NCI-H446 treated with DMSO at 0.1 percent for 48 hours (cell line): ENCODE data around the gene HYAL1.
"Not testable (repeated sequence)": the region's sequence is repeated elsewhere in the genome, so short reads cannot be mapped to it uniquely, and the experiment has no call there.

Experiments used
- DNase-seq: peaks from one replicate; lab custom pipeline; 2025; lab: John Stamatoyannopoulos, UW

HYAL1 gene

DNA sequence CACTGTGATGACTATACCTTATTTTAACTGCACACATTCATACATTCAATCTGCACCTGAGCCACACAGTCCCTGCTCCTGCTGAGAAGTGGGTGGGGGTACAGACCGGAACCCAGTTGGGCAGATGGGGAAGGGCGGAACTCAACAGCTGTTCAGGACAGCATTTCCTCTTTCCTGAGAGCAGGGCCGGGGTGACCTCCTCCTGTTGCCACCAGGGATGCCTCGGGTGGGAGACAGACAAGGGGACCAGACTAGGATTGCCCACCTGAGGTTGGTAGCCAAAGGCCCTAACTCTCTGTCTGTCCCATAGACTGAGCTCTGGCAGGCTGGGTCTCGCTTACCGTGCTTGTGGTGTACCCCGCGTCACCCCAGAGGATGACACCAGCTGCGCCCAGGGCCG is 15.2 kb upstream of the HYAL1 start:
- no peak for DNase-seq

DNA sequence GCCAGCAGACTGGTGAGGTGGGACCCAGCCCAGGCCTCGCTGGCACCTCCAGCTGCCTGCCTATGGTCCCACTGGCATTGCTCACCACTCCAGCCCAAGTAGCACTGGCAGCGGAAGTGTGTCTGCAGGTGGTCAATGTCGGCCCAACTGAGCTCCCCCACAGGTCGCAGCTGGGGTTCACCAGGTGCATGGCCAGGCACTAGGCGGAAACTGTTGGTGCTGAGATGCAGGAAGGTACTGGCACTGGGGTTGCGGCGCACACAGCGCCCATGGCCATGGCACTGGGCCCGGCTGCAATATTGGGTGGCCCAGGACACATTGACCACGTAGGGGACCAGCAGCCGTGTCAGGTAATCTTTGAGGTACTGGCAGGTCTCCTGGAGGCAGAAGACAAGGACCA is 14.8 kb upstream of the HYAL1 start:
- no peak for DNase-seq

DNA sequence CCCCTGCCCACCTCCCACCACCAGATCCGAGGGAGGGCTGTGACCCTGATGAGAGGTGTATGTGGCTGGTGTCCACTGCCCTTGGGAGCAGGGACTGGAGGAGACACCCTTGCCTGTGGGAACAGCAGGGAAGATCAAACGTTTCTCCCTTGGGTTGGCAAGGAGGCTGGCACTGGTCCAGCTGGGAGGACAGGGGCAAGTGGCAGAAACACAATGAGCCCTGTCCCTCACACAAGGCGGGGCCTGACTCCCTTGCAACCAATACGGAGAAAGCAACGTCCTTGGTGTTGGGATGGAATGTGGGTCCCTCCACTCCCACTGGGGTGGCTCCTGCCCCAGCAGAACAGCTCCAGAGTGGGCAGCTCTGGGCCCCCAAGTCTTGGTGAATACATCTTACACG is 13.9 kb upstream of the HYAL1 start:
- DNase-seq = no peak

DNA sequence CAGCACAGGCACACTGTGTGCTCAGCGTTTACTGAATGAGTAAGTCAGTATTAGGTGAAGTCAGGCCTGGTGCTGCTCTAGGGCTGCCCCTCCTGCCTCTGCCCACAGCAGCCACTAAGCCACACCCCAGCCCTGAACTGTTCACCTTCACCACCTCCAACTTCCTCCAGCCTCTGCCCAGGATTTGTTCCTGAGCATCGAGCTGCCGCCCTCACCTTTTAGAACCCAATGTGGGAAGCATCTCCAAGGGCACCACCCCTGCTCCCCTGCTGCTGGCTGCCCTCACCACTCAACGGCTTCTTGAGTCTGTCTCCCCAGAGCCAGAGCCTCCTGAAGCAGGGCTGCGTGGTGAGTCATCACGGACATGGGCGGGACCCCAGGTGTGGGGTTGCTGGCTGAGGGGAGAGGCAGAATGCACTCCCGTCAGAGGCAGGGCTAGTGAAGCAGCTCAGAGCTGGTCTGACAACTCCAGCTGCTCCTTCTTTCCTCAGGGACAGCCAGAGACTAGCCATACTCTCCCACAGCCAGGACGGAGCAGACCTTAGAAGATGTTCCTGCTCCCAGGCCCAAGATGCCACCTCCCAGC is 13.4 kb upstream of the HYAL1 start:
- no peak for DNase-seq

DNA sequence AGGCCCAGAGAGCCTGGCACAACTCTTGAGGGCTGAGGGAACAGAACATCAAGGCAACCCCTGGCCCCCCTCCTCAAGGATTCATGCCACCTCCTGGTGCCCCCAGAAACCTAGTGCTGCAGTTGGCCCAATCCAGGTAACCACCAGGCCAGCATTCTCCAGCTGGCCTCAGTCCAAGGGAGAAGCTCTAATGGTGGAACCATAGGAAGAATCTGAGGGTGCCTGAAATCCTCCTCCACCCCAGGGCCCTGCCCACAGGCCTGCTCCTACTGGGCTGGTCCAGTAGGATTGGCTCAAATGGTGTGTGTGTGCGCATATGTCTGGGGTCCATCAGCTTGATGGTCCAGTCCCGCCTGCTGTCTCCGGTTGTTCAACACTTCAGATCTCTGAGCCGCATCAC is 11.4 kb upstream of the HYAL1 start:
- no peak for DNase-seq

DNA sequence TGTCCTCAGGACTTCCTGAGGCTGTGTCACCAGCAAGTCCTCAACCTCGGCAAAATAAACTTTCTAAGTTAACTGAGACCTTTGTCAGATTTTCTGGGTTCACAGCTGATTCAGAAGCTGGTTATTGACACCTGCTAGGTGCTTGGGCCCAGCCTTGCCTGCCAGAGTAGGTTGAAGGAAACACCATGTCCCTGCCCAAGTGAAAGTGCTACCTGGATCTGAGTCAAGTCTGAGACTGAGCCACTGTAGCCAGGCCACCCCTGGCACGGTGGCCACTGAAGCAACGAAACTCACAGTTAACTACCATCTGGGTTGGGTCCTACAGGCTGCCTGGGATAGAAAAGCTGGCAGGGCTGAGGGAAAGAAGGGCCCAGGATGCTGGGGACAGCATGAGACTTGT is 11.0 kb upstream of the HYAL1 start:
- no peak for DNase-seq

DNA sequence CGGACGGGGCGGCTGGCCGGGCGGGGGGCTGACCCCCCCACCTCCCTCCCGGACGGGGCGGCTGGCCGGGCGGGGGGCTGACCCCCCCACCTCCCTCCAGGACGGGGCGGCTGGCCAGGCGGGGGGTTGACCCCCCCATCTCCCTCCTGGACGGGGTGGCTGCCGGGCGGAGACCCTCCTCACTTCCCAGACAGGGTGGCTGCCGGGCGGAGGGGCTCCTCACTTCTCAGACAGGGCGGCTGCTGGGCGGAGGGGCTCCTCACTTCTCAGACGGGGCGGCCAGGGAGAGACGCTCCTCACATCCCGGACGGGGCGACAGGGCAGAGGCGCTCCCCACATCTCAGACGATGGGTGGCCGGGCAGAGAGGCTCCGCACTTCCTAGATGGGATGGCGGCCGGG is 8.7 kb upstream of the HYAL1 start:
- DNase-seq = not testable (repeated sequence)

DNA sequence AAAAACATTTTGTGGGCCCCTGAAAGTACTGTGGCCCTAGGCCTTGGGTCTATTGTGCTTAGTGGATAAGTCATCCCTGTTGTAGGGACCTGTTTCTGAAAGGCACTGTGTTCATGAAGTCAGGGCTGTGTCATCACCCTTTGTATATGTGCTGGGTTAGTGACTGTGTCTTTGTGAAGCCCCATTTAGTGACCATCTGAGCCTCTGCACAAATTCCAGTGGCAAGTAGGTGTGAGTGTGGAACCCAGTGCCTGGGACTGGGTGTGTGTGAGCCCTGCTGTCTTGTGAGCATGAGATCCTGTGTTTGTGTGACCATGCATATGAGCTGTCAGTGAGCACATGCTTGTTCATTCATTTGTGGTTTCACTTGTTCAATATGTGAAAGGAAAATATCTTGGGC is 1.2 kb upstream of the HYAL1 start:
- DNase-seq = no peak

DNA sequence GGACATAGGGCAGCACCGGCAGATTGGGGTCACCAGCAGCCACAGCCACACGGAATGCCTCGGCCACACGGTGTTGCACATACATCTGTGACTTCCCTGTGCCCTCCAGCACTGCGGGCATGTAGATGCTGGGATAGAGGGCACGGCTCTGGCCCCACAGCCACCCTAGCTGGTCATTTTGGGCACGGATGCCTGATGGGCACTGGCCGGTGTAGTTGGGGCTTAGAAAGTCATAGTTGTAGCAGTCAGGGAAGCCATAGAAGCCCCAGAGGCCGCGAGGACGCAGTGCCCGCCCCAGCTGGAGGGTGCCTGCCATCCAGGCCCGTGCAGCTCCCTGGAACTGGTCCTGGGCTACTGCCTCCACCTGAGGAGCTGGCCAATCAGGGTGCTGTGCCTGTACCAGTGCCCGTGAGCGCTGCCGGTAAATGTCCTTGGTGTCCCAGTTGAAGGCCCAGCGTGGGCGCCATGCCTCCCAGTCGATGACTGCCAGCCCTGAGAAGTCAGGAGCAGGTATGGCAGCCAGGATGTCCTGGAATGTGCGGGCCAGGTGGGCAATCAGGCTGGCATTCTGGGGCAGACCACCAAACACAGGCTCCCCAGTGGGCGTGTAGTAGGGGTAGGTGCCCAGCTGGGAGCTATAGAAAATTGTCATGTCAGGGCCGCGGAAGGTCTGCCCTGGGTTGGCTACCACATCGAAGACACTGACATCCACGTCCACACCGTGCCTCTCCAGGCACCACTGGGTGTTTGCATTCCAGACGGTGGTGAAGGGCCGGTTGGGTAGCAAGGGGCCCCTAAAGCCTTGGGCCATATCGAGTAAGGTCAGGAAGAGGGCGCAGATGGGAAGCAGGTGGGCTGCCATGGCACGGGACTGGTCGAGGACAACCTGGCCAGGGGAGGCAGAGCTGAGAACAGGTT is 1.0 kb downstream of the HYAL1 start:
- DNase-seq = no peak

DNA sequence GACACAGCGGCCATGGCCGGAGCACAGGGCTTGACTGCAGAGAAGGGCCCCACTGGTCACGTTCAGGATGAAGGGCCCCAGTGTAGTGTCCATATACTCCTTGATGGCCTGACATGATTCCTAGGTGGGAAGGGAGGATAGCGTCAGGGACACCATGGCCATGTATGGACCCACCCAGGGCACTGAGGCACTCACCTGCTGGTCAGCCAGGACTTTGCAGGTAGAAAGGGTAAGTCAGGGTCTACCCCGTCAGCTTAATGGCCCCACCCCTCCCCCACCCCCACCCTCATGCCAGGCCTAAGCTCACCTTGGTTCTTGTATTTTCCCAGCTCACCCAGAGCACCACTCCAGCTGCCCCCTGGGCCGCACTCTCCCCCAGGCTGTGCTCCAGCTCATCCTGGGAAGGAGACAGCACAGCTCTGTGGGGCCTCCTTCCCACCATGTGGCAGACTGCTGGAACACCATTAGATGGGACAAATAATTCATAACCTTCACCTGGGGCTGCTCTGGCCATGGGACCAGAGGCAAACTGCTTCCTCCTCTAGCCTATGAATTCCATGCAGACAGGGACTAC is 2.6 kb downstream of the HYAL1 start:
- DNase-seq = no peak

DNA sequence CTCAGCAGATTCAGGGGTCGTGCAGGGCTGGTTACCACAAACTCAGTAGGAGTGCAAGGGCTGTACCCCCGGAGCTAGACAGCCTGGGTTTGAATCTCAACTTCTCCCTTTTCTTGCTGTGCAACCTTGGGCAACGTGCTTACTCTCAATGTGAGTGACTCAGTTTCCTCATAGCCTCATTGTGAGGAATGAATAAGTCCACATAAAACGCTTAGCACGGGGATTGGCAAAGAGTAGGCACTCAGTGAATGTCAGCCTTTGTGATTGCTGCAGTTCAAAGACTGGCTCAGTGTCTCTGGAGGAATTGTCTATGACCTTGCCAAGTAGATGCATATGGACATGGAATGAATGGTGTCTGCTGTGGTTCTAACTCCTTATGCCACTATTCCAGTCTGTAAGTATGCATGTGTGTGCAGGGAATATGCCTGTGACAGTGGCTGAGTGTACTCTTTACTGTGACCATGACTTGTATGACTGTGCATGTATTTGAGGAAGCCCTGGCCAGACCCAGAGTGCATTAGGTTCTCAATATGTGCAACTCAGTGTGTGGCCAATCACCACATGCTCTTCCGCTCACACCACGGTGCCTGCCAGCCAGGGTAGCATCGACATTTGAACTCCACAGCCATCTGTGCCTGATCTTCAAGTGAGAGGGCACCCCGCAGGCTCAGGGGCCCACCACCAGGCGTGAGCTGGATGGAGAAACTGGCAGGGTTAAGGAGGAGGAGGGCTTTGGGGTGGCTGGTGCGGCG is 3.3 kb downstream of the HYAL1 start:
- peak; percentile 18 for DNase-seq

DNA sequence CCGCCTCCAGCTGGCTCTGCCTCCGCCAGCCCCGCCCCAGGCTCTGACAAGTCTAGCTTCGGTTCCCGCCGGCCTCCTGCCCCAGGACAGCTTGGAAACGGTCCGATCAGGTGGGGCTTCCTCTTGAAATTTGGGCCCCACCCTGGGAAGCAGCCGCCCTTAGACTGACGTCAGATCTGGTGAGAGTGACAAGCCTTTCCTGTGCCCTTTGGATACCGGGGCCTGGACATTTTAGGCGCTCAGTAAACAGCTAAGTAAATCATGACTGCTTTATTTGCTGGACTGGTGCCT is 3.8 kb downstream of the HYAL1 start:
- DNase-seq = no peak

DNA sequence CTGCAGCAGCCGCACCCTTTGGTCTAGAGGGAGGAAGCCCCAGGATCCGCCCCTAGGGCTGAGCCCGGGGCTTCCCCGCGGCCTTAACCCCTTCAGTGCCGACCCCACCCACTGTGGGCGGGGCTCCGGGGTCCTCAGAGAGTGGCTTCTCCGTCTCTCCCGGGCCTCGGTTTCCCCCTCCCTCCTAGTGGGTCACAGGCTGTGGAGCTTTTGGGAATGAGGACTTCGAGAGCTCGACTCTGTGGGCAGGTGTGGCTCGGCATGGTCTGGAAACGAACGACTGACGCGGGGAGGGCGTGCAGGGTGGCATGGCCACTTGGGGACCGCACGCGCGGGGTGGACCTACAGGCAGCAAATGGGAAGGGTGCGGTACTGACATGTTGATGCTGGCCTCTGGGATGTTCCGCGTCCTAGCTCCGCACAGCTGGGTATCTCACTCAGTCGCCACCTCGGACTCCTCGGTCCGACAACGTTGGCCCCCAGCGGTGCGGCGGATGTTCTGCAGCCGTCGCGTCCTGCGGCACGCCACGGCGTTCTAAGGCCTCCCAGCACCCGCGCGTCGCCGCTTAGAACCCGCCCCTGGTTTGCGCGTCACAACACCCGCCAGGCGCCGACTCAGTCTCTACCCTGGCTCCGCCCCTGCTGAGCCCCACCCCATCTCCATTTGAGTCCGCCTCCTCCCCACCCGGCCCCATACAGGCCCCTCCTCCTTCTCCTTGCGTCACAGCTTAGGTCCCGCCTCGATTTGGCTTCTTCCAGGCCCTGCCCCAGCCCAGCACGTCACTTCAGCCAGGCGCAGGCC is 4.3 kb downstream of the HYAL1 start, which contains the start of the genes HYAL3 and NAA80:
Gene HYAL3, minus strand, starts transcription at position 570 of the 802 bp plus-strand sequence. CDS start 3,803 bp downstream, outside the sequence.
Gene NAA80, minus strand, starts transcription at position 570 of the 802 bp plus-strand sequence. CDS start 1,942 bp downstream, outside the sequence.
- peak; percentile 96 for DNase-seq

DNA sequence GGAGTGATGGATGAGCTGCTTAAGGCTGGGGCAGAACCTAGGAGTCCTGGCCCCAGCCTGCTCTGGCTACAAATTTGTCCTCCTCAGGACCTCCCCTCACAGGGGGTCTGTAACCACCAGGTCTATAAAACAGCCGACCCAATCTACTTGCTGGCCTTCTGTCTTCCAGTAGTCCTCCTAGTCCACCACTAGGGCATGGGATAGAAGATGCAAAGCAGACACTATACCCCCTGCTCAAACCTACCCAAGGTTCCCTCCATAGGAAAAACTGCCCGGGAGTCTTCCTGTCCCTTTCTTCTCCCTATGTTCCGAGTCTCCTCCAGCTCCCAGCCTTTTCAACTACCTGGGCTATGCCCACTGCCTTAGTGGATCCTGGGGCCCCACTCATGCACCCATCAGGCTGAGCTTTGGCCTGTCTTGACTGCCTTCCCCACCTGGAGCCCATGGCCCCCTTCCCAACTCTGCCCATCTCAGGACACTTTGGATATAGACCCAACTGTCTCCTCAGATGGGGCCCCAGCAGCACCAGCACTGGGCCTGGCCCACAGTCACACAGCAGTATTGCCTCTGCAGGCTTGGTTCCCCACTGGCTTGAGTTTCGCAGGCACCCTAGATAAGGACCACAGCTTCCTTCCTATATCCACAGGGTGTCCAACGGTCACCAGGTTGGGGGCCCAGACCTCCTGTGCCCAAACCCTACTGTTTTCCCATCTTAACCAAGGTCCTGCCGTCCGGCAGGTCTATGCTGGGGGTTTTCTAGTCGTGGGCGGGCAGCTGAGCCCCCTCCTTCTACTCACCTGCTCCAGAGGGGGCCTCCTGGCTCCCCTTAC is 5.3 kb downstream of the HYAL1 start:
- DNase-seq = no peak

DNA sequence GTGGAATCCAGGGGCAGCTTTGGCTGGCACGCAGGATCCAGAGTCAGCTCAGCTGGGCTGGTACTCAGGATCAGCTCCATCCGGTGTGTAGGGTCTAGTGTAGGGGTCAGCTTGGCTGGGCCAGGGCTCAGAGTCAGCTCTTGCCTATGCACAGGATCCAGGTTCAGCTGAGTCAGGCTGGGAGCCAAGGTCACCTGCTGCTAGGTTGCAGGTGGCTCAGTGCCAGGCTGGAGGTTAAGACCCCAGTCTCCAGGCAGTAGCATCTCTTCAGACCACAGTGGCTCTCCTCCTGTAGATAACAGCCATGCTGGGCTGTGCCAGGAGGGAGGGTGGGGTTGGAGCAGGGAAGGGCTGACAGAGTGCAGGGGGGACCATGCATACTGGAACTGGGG is 6.0 kb downstream of the HYAL1 start:
- no peak for DNase-seq

DNA sequence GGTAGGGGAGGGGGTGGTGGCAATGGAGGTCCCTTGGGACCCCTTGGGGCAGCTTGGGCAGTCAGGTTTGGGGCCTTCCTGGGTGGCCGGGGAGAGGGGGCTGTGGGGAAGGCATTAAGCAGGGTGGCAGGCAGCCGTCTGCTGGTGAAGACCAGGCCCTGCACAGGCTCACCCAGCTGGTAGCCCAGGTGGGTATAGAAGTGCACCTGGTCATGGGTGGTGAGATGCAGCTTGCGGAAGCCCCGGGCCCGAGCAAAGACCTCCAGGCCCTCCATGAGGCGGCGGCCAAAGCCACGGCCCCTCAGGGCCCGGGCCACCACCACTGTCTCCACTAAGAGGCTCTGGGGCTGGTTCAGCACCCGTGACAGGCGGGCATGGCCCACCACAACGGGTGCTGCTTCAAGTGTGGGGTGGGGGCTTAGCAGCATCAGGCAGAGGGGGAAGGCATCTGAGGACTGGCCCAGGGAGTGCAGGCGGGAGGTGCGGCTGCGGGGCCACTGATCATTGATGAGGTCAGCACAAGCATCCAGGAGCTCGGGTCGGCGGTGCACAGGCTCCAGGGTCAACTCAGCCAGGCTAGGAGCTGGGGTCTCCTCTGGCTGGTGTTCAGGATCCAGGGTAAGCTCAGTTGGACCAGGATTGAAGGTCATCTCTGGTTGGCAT is 6.5 kb downstream of the HYAL1 start:
- no peak for DNase-seq

DNA sequence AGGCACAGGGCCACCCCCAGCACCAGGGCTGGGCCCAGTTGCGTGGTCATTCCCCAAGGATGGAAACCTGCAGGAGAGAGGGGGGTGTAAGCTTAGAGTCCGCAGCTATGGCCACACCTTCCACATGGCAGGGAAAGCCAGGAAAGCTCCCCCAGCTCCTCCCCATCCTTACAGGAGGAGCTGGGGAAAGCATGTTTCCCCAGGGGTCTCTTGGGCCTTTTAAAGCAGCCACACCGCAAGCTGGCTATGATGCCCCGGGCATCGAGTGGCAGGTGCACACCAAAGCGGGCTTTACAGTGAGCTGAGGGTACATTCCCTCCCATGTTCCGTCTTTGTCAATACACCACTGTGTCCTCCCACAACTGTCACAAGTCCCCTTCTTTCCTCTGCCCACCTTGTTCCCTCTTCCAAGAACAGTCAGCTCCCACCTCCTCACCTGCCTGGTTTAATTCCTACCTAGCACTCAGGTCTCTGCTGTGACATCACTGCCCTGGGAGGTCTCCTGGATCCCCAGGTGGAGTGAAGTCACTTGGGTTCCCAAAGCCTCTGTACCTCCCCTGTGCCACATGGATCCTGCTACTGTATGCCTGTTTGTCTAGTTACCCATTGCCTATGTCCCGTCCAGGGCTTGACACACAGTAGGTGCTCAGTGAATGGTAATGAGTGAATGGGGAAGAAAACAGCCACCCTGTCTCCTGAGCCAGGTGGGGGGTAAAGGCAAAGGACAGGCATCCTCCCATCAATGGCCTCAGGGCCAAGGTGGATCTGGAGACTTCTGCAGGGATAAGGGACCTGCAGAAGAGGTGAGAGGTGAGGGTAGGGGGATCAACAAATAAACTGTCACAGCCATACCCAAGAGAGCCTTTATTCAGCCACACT is 7.6 kb downstream of the HYAL1 start:
- DNase-seq = no peak

DNA sequence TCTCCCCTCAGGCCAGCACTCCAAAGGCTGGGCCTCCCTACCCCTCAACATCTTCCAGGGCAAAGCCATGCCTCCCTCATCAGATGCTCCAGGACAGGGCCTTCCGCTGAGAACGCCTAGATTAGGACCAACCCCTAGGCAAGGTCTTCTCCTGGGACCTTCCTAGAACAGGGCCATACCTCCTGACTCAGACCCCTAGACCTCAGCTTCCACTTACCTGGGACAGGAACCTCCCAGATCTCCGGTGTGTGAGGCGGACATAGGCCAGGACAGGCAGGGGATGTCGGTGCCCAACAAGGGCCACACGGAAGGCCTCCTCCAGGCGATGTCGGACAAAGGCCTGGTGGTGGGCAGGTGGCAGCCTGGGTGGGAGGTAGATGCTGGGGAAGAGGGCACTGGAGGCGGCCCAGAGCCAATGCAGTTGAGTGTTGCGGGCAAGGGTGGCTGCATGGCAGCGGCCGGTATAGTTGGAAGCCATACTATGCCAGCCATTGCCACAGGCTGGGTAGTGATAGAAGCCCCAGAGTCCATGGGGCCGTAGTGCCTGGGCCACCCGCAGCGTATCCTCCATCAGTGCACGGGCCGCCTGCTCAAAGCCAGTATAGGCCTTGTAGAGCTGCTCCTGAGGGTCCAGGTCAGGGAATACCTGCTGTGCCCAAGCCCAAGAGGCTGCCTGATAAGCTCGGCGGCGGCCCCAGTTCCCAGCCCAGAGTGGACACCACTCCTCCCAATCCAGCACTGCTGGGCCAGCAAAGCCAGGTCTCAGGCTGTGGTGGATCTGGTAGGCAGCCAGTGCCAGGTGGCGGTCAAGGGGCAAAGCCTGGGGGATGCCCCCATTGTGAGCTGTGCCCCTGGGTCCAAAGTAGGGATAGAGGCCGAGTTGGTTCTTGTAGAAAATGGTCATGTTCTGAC is 8.6 kb downstream of the HYAL1 start:
- DNase-seq = no peak
